ENCODE data around the gene KAT14.
"Not testable (repeated sequence)": the region's sequence is repeated elsewhere in the genome, so short reads cannot be mapped to it uniquely, and the experiment has no call there.

The KAT14 gene

DNA sequence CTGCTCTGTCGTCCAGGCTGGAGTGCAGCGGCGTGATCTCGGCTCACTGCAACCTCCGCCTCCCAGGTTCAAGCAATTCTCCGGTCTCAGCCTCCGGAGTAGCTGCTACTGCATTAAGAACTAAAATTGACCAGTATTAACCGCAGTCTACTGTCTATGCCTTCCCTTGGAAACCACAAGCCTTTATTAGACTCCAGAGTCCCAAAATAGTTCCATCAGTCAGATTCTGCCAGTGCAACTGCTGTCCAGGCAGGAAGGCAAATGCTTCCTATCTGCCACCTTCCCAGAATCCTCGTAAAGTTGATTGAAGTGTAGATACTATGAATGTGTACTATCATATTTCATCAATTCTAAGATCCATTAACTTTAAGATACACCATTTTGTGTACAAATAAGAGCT is 16.7 kb downstream of the KAT14 start:
- DNase-seq (ENCODE audit: low read depth, low spot score), result no peak

- DNase-seq (ENCODE audit: low read depth, low spot score), result no peak
These were observed 18.4 kb downstream of the KAT14 start for GRCh38 chr20:18156045-18156444.

DNA sequence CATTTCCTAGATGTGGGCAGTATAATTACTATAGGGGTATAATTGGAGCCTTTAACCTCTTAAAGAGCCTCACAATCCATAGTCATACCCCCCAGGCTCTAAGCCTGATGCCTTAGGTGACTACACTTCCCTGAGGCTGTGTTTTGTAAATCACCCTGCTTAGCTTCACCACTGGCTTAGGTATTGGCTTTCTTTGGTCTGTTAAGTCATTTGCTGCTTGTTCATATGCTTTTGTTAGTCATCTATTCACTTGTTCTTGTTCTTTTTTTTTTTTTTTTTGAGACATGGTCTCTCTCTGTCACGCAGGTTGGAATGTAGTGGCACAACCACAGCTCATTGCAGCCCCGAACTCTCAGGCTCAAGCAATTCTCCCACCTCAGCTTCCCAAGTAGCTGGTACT is 26.7 kb downstream of the KAT14 start:
- DNase-seq (ENCODE audit: low read depth, low spot score), result peak; percentile 65

DNA sequence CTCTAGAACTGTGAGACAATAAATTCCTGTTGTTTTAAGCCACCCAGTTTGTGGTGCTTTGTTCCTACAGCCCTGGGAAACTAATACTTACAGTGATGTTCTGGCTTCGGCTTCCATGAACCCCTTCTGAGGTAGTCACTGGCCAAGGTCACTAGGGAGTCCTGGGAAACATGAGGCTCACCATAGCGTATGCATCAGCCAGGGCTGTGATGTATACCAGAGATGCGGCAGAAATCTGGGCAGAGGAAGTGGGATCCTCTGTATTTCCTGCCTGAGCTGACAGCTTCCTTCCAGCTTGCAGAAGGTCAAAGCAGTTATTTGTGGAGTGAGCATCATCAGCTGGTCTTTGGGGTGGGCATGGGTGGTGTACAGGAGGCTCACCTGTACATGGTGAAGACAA is 27.9 kb downstream of the KAT14 start:
- DNase-seq (ENCODE audit: low read depth, low spot score), result no peak

DNA sequence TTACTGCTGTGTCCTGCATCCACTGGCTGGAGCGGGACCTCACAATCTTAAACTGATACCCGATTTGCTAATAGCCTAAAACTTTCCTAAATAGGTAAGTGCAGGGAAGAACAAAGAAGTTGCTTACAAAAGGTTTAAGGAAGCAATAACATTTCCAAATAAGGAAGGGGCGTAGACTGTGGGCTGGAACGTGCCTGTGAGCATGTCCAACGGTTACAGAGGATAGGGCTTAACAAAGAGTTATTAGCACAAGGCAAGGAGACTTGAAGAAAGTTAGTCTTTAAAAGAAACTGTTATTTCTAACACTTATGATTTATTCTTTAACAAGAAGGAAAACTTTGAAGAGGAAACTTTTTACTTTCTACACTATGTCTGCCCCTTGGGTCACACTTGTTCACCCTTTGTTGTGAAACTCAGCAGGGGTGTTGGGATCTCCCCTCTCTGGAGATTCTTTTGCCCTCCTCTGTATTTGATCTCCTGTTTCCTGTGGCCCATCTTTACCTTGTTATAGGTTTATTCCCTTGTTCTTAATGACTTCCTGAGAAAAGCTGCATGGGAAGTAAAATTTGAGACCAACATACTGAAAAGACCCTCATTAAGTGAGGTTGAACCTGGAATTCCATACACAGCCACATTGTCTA is 28.7 kb downstream of the KAT14 start:
- DNase-seq (ENCODE audit: low read depth, low spot score), result no peak

GRCh38 chr20:18166950-18167349 is 29.3 kb downstream of the KAT14 start:
- no peak for DNase-seq (ENCODE audit: low read depth, low spot score)

DNA sequence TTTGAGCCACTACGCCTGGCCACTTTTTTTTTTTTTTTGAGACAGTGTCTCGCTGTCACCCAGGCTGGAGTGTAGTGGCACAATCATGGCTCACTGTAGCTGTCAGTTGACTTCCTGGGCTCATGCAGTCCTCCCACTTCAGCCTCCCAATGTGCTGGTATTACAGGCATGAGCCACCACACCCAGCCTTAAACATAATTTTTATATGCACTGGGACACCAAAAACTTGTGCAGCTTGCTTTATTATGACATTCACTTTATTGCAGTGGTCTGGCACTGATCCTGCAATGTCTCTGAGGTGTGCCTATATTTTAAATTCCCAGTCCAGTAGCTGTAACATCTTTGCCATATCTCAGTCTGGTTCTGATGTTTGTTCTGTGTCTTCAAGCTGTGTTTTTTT is 34.7 kb downstream of the KAT14 start:
- no peak for DNase-seq (ENCODE audit: low read depth, low spot score)

DNA sequence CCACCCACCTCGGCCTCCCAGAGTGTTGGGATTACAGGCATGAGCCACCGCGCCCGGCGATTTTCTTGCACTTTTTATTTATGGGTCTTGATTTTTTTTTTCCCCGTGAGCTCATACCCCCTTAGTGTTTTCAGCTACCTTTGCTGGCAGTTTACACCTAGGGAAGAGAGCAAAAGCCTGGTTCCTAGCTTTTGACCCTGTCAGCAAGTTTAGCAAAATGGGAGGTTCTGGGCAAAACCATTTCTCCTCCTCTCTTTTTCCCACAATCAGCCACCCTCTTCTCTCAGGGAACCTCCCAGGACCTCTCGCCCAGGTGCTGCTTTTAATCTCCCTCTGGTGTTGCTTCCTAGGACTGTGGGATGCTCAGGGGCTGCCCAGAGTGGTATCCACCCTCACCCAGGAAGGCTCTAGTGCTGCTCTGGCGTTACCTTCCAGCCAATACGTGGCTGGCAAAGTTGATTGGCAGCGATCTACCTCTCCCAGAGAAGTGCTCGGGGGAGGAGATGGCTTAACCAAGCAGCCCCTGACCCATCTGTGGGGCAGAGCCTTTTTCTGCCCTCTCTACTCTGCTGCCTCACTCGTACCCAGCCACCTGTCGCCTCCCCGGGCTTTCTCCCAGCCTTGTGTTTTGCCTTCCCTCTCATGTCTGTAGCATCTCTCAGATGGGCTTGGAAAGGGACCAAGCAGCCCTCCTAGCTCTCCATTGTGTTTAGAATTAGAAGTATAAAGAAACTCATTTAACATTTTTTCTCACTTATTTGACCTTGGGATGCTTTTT is 37.4 kb downstream of the KAT14 start:
- no peak for DNase-seq (ENCODE audit: low read depth, low spot score)

- DNase-seq (ENCODE audit: low read depth, low spot score), result no peak
These were observed 38.7 kb downstream of the KAT14 start for GRCh38 chr20:18176318-18176785.

DNA sequence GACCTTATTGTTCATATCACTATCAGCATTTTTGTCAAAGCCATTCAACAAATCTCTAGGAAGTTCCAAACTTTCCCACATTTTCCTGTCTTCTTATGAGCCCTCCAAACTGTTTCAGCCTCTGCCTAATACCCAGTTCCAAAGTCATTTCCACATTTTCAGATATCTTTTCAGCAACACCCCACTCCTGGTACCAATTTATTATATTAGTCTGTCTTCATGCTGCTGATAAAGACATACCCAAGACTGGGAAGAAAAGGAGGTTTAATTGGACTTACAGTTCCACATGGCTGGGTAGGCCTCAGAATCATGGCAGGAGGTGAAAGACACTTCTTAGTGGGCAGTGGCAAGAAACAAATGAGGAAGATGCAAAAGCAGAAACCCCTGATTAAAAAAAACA is 42.7 kb downstream of the KAT14 start:
- DNase-seq (ENCODE audit: low read depth, low spot score), result not testable (repeated sequence)

DNA sequence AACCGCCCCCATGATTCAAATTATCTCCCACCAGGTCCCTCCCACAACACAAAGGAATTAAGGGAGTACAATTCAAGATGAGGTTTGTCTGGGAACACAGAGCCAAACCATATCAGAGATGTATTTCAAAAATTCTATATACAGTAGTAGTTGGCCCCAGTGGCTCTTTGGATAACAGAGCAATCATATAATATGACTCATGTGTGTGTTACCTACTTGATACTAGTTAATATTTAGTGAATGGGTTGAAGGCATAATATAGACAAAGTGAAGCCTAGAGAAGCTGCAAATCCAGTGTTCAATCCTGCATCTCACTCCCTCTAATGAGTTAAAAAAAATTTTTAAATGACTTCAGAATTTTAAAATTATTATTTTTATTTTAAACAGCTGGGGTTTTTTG is 43.2 kb downstream of the KAT14 start:
- no peak for DNase-seq (ENCODE audit: low read depth, low spot score)

GRCh38 chr20:18187020-18187419 is 49.4 kb downstream of the KAT14 start:
- DNase-seq (ENCODE audit: low read depth, low spot score), result no peak

- no peak for DNase-seq (ENCODE audit: low read depth, low spot score)
These were observed 50.8 kb downstream of the KAT14 start for GRCh38 chr20:18188434-18188833.

- DNase-seq (ENCODE audit: low read depth, low spot score), result no peak
These were observed 52.9 kb downstream of the KAT14 start for GRCh38 chr20:18190338-18191233.

DNA sequence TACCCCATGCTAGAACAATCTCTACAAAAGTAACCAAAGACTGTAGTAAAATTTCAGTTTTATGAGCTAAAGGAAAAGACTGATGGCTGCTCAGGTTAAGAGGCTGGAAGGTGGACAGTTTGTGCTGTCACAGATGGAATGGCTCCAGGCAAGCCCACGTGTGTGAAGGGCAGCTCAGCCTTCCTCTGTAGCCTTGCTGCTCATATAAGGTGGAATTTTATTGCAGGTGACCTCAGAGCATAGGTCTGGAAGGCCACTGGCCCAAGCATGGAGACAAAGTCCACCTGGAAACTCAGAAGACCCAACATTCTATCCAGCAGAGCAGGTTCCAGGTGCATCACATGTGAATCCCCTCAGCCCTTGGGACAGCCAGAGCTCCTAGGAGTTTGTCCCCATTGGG is 53.6 kb downstream of the KAT14 start:
- no peak for DNase-seq (ENCODE audit: low read depth, low spot score)

DNA sequence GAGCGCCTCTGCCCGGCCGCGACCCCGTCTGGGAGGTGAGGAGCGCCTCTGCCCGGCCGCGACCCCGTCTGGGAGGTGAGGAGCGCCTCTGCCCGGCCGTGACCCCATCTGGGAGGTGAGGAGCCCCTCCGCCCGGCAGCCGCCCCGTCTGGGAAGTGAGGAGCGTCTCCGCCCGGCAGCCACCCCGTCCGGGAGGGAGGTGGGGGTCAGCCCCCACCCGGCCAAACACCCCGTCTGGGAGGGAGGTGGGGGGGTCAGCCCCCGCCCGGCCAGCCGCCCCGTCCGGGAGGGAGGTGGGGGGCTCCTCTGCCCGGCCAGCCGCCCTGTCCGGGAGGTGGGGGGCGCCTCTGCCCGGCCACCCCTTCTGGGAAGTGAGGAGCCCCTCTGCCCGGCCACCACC is 56.8 kb downstream of the KAT14 start:
- DNase-seq (ENCODE audit: low read depth, low spot score), result not testable (repeated sequence)

DNA sequence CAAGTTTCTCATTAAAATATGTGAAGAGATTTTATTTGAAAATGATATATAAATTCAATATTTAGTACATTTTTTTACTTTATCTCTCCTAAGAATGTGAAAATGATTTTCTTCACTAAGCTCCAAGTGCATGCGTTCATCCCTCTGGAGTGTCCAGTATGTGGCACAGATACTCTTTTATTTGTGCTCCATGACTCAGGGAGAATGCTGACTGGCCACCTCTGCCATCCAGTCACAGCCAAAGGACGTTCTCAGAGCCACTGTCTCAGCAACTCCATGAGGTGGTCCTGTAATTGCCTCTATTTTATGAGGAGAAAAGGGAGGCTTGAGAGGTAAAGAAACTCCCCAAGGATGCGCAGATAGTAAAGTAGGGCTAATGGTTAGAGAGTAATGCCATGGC is 58.3 kb downstream of the KAT14 start:
- no peak for DNase-seq (ENCODE audit: low read depth, low spot score)

GRCh38 chr20:18197382-18198070 is 59.9 kb downstream of the KAT14 start:
- DNase-seq (ENCODE audit: low read depth, low spot score), result peak; percentile 13

- no peak for DNase-seq (ENCODE audit: low read depth, low spot score)
These were observed 65.3 kb downstream of the KAT14 start for GRCh38 chr20:18202966-18203365.

- DNase-seq (ENCODE audit: low read depth, low spot score), result not testable (repeated sequence)
These were observed 66.0 kb downstream of the KAT14 start for GRCh38 chr20:18203700-18204099.

DNA sequence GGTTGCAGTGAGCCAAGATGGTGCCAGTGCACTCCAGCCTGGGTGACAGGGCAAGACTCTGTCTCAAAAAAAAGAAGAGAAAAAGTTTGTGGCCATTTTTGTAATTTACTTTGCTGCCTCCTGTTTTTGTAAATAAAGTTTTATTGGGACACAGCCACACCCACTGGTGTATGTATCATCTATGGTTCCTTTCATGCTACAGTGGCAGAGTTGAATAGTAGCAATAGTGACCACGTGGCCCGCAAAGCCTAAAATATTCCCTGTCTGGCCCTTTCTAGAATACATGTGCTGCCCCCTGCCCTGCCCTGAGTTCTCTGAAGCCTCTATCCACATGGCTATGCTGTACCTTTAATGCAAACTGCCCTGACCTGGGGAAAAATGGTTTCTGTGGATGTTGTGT is 75.3 kb downstream of the KAT14 start:
- no peak for DNase-seq (ENCODE audit: low read depth, low spot score)

DNA sequence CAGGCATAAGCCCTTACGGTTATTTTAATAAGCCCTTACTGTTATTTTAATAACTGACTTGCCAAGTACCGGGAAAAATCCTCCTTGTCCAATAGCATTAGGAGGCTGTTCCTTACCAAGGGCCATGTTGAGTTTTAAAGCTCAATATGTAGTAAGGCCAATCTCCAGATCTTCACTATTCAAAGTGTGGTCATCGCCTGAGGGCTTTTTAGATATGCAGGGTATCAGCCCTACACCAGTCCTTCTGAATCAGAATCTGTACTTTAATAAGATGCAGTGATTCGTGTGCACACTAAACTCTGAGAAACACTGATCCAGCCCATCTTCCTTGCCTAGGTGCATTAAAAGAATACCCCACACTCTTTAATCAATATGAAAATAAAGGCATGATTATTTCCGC is 77.9 kb downstream of the KAT14 start:
- no peak for DNase-seq (ENCODE audit: low read depth, low spot score)

All from astrocyte of the hippocampus (primary cell).